K562 treated with DMSO at 1 percent for 48 hours (cell line): ENCODE measurements around the gene CALHM4. TPM values are rescaled to one million over a fixed set of nuclear protein-coding genes. Genes with fewer than 3 reads are reported as not detected.

Source experiments
- total RNA-seq: library from RNA; unstranded; fragments of 300-600 nt; gene quantifications from 2 replicates; pipeline ENCODE4 v1.2.3, GENCODE V29; 2022; ENCODE audit warnings: low replicate concordance; ENCODE audit errors: extremely low read depth

The CALHM4 gene
- total RNA-seq, result not detected in 2 replicates

GRCh38 chr6:116553451-116553850 lies at the start of gene CALHM4:
TSS of gene CALHM4 (plus strand) at chr6:116553751. CDS start at chr6:116553794, 43 bp downstream.

GRCh38 chr6:116511424-116512110 lies 42.0 kb upstream of the CALHM4 start, which contains the start of gene CALHM5:
TSS of gene CALHM5 (plus strand) at chr6:116511639. CDS start at chr6:116511697, 58 bp downstream.

GRCh38 chr6:116545651-116546050 lies 7.9 kb upstream of the CALHM4 start, which contains the start of gene TRAPPC3L:
TSS of gene TRAPPC3L (minus strand) at chr6:116545684. CDS start at chr6:116545514, 170 bp downstream.

GRCh38 chr6:116570856-116571682 lies 17.5 kb downstream of the CALHM4 start, which contains the start of gene RWDD1:
TSS of gene RWDD1 (plus strand) at chr6:116571504. CDS start at chr6:116571583, 79 bp downstream.

Other genes with a start within 250 kb of the CALHM4 start
- gene DSE, start 182.8 kb upstream of the CALHM4 start, total RNA-seq, result not detected in 2 replicates
- not detected in 2 replicates for gene CALHM6, start 92.4 kb upstream of the CALHM4 start, total RNA-seq
- gene CALHM5, start 42.1 kb upstream of the CALHM4 start, total RNA-seq, result not detected in 2 replicates
- not detected in 2 replicates for gene TRAPPC3L, start 8.1 kb upstream of the CALHM4 start, total RNA-seq
- gene RWDD1, start 17.8 kb downstream of the CALHM4 start, total RNA-seq, result not detected in 2 replicates
- gene RSPH4A, start 62.7 kb downstream of the CALHM4 start, total RNA-seq, result not detected in 2 replicates
- not detected in 2 replicates for gene ZUP1, start 115.0 kb downstream of the CALHM4 start, total RNA-seq
- gene KPNA5, start 127.5 kb downstream of the CALHM4 start, total RNA-seq, result not detected in 2 replicates
- gene FAM162B, start 212.0 kb downstream of the CALHM4 start, total RNA-seq, result not detected in 2 replicates